K562 (cell line): ENCODE results near the gene MASP1. TPM values are rescaled to one million over a fixed set of nuclear protein-coding genes. Genes with fewer than 3 reads are reported as not detected.

Experiments
- ARHGAP35 ChIP-seq: fragments of 450-650 bp; IDR thresholded peaks from 2 replicates; pipeline ENCODE4 v1.6.1; 2018; ENCODE audit not compliant: partially characterized antibody
- C11orf30 ChIP-seq: fragments of 450-650 bp; IDR thresholded peaks from 2 replicates; pipeline ENCODE4 v1.6.1; 2016; ENCODE audit warnings: low read depth, mild to moderate bottlenecking
- CBX8 ChIP-seq: fragments of 200-600 bp; sonication (generic); IDR thresholded peaks from 2 replicates; pipeline ENCODE4 v1.6.1; 2012; ENCODE audit warnings: borderline replicate concordance, mixed run types, low read depth, mild to moderate bottlenecking, moderate library complexity, mixed read lengths, low read length, control low read depth, inconsistent platforms; ENCODE audit not compliant: poor library complexity, severe bottlenecking; ENCODE audit errors: extremely low read depth
- DPF2 ChIP-seq: fragments of 450-650 bp; IDR thresholded peaks from 2 replicates; pipeline ENCODE4 v1.6.1; 2016
- EP400 ChIP-seq: fragments of 450-650 bp; IDR thresholded peaks from 2 replicates; pipeline ENCODE4 v1.6.1; 2017; ENCODE audit warnings: antibody characterized with exemption, mild to moderate bottlenecking, moderate library complexity
- FOXK1 ChIP-seq: sonication (generic); formaldehyde crosslinking; IDR thresholded peaks from 2 replicates; pipeline ENCODE4 v1.8.0; 2022; ENCODE audit warnings: missing genetic modification reagents, mild to moderate bottlenecking, borderline replicate concordance
- HCFC1 ChIP-seq: IDR thresholded peaks from 2 replicates; pipeline ENCODE4 v1.6.1; 2012; ENCODE audit warnings: low read depth, low read length, improper control_type of control experiment
- HDAC3 ChIP-seq: fragments of 450-650 bp; IDR thresholded peaks from 2 replicates; pipeline ENCODE4 v1.6.1; 2018; ENCODE audit warnings: borderline replicate concordance, mild to moderate bottlenecking, moderate library complexity; ENCODE audit not compliant: partially characterized antibody
- MAFG ChIP-seq: fragments of 450-650 bp; conservative IDR thresholded peaks from 2 replicates; pipeline ENCODE4 v1.6.1; 2016; ENCODE audit warnings: missing genetic modification characterization, missing compliant biosample characterization
- MYBL2 ChIP-seq, 2 experiments: fragments of 450-650 bp in 1 of 2; sonication (generic) in 1 of 2; formaldehyde crosslinking in 1 of 2; IDR thresholded peaks; 2 replicates each; pipeline versions ENCODE4 v1.6.1 to v1.8.1; 2017 to 2022; ENCODE audit warnings: borderline replicate concordance in 1 of 2, inconsistent platforms in 1 of 2, low read depth in 1 of 2, mild to moderate bottlenecking in 1 of 2, missing genetic modification reagents in 1 of 2, moderate library complexity in 1 of 2
- NFE2 ChIP-seq: IDR thresholded peaks from 2 replicates; pipeline ENCODE4 v1.6.1; 2014; ENCODE audit warnings: antibody characterized with exemption, low read depth
- NR1H2 ChIP-seq: sonication (generic); formaldehyde crosslinking; IDR thresholded peaks from 2 replicates; pipeline ENCODE4 v1.4.0; 2020; ENCODE audit warnings: mild to moderate bottlenecking, missing genetic modification reagents
- PTBP1 ChIP-seq: fragments of 200-400 bp; formaldehyde crosslinking; IDR thresholded peaks from 2 replicates; pipeline ENCODE4 v1.6.1; 2017; ENCODE audit warnings: low read depth, low read length
- PTRF ChIP-seq: fragments of 450-650 bp; IDR thresholded peaks from 2 replicates; pipeline ENCODE4 v1.6.1; 2016; ENCODE audit warnings: mild to moderate bottlenecking, missing genetic modification characterization, missing compliant biosample characterization
- ZNF384 ChIP-seq: IDR thresholded peaks from 2 replicates; pipeline ENCODE4 v1.6.1; 2012; ENCODE audit warnings: low read depth, low read length, improper control_type of control experiment
- polyA plus RNA-seq, 8 experiments: library from polyadenylated mRNA; depleted of rRNA in 4 of 8; stranded (reverse) in 5 of 8; unstranded in 3 of 8; fragments of >200 nt; fragmentation: Nextera tagmentation in 2 of 8; fragmentation: Illumina TruSeq in 1 of 8; extraction: Ambion mirVana in 2 of 8; extraction: Trizol in 1 of 8; gene quantifications; 2 replicates each; pipeline versions ENCODE4 v1.2.1 to v1.2.3, GENCODE V29; 2011 to 2014; ENCODE audit warnings: inconsistent platforms in 1 of 8, missing spikeins in 1 of 8
- total RNA-seq, 7 experiments: library from RNA; depleted of rRNA in 6 of 7; stranded (reverse); fragments of >200 nt in 6 of 7; fragmentation: Illumina TruSeq in 2 of 7; extraction: Trizol in 2 of 7; gene quantifications; 2 replicates each; pipeline versions ENCODE4 v1.2.1 to v1.2.3, GENCODE V29; 2011 to 2021; ENCODE audit warnings: low replicate concordance in 1 of 7
- TF ChIP-seq, protein P1 (sequence below), 2 experiments: fragments of 450-650 bp in 1 of 2; sonication (generic) in 1 of 2; formaldehyde crosslinking in 1 of 2; IDR thresholded peaks in 1 of 2; conservative IDR thresholded peaks in 1 of 2; 2 replicates each; pipeline versions ENCODE4 v1.6.1 to v1.8.1; 2016 to 2023; ENCODE audit warnings: mild to moderate bottlenecking in 2 of 2, moderate library complexity in 2 of 2, inconsistent platforms in 1 of 2, missing genetic modification reagents in 1 of 2
- TF ChIP-seq, protein P2 (sequence below): sonication (generic); formaldehyde crosslinking; IDR thresholded peaks from 2 replicates; pipeline ENCODE4 v1.8.1; 2023; ENCODE audit warnings: mild to moderate bottlenecking, missing genetic modification reagents
- TF ChIP-seq, protein P3 (sequence below), 3 experiments: IDR thresholded peaks in 2 of 3; conservative IDR thresholded peaks in 1 of 3; 2 replicates each; pipeline ENCODE4 v1.5.1; 2011 to 2012; ENCODE audit warnings: low read length in 3 of 3, mild to moderate bottlenecking in 3 of 3, control low read depth in 2 of 3, improper control_type of control experiment in 1 of 3, inconsistent platforms in 1 of 3, low read depth in 1 of 3, mixed read lengths in 1 of 3, moderate library complexity in 1 of 3; ENCODE audit not compliant: insufficient read depth in 2 of 3
- TF ChIP-seq, protein P4 (sequence below): fragments of 450-650 bp; conservative IDR thresholded peaks from 2 replicates; pipeline ENCODE4 v1.6.1; 2016; ENCODE audit warnings: missing genetic modification characterization, low read depth, mild to moderate bottlenecking, control low read depth, missing compliant biosample characterization
- TF ChIP-seq, protein P5 (sequence below): fragments of 450-650 bp; IDR thresholded peaks from one replicate; pipeline ENCODE4 v1.6.1; 2018; ENCODE audit warnings: mild to moderate bottlenecking, moderate library complexity; ENCODE audit not compliant: partially characterized antibody

Gene MASP1
- total and polyA plus RNA-seq, 9 of the 15 experiments (the other 6 are each of a cell fraction or from before 2014, with no cell fraction given), result 0.03 to 0.24 (median 0.20) TPM; not detected in 3

DNA sequence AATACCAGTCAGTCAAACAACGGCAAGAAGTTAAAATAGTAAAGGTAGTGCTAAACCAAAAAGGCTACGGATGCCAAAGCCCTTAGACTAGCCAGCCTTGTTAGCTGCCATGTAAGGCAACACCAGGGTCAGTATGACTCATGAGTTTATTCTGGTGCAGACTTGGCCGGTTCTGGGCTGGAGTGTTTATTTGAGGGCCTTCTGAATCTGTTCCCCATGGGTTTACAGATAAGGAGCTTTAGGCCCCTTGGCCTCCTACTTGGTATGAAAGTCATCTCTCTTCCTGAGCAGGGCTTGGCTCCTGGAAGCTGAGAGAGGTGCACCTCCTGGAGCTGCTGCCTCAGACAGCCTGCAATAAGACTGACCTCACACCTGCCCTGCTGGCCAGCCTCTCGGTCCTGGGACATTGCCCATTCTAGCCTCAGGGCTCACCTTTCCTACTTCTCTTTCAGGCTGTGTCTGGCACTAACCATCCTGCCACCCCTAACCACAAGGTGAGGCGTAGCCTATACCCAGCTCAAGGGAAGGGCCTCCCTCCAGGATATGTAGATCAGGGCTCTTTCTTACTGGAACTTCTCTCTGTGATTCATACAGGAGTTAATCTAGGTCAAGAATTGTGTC lies 104.6 kb downstream of the MASP1 start (continued):
- no peak for TF ChIP-seq HDAC3
- peak; percentile 76 for TF ChIP-seq NFE2
- no peak for TF ChIP-seq HCFC1
- TF ChIP-seq MAFG (tag), result peak; percentile 68
- TF ChIP-seq, protein P1, sequence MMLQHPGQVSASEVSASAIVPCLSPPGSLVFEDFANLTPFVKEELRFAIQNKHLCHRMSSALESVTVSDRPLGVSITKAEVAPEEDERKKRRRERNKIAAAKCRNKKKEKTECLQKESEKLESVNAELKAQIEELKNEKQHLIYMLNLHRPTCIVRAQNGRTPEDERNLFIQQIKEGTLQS (IDR thresholded peaks at IDR 0.05), result peak; percentile 76
- TF ChIP-seq, protein P1 (CRISPR knock-in tag; conservative IDR thresholded peaks at IDR 0.05), result no peak
- TF ChIP-seq, protein P2, sequence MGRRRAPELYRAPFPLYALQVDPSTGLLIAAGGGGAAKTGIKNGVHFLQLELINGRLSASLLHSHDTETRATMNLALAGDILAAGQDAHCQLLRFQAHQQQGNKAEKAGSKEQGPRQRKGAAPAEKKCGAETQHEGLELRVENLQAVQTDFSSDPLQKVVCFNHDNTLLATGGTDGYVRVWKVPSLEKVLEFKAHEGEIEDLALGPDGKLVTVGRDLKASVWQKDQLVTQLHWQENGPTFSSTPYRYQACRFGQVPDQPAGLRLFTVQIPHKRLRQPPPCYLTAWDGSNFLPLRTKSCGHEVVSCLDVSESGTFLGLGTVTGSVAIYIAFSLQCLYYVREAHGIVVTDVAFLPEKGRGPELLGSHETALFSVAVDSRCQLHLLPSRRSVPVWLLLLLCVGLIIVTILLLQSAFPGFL, result no peak
- TF ChIP-seq, protein P3, sequence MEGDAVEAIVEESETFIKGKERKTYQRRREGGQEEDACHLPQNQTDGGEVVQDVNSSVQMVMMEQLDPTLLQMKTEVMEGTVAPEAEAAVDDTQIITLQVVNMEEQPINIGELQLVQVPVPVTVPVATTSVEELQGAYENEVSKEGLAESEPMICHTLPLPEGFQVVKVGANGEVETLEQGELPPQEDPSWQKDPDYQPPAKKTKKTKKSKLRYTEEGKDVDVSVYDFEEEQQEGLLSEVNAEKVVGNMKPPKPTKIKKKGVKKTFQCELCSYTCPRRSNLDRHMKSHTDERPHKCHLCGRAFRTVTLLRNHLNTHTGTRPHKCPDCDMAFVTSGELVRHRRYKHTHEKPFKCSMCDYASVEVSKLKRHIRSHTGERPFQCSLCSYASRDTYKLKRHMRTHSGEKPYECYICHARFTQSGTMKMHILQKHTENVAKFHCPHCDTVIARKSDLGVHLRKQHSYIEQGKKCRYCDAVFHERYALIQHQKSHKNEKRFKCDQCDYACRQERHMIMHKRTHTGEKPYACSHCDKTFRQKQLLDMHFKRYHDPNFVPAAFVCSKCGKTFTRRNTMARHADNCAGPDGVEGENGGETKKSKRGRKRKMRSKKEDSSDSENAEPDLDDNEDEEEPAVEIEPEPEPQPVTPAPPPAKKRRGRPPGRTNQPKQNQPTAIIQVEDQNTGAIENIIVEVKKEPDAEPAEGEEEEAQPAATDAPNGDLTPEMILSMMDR (IDR thresholded peaks at IDR 0.05 in 2 of 3, conservative IDR thresholded peaks at IDR 0.05 in 1 of 3; ENCODE audit: insufficient read depth in 2 of 3, low read depth in 1 of 3, low read length in 3 of 3), result no peak
- TF ChIP-seq, protein P4, sequence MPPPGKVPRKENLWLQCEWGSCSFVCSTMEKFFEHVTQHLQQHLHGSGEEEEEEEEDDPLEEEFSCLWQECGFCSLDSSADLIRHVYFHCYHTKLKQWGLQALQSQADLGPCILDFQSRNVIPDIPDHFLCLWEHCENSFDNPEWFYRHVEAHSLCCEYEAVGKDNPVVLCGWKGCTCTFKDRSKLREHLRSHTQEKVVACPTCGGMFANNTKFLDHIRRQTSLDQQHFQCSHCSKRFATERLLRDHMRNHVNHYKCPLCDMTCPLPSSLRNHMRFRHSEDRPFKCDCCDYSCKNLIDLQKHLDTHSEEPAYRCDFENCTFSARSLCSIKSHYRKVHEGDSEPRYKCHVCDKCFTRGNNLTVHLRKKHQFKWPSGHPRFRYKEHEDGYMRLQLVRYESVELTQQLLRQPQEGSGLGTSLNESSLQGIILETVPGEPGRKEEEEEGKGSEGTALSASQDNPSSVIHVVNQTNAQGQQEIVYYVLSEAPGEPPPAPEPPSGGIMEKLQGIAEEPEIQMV, result no peak
- TF ChIP-seq DPF2, result 0 out of 2 replicates have a peak, but pooled peaks have one; percentile 29
- TF ChIP-seq FOXK1 (CRISPR knock-in tag), result no peak
- TF ChIP-seq MYBL2 (IDR thresholded peaks at IDR 0.05; ENCODE audit: low read depth), result no peak
- TF ChIP-seq MYBL2 (CRISPR knock-in tag; IDR thresholded peaks at IDR 0.05; ENCODE audit: borderline replicate concordance), result no peak
- no peak for TF ChIP-seq EP400
- TF ChIP-seq, protein P5, sequence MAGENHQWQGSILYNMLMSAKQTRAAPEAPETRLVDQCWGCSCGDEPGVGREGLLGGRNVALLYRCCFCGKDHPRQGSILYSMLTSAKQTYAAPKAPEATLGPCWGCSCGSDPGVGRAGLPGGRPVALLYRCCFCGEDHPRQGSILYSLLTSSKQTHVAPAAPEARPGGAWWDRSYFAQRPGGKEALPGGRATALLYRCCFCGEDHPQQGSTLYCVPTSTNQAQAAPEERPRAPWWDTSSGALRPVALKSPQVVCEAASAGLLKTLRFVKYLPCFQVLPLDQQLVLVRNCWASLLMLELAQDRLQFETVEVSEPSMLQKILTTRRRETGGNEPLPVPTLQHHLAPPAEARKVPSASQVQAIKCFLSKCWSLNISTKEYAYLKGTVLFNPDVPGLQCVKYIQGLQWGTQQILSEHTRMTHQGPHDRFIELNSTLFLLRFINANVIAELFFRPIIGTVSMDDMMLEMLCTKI, result no peak
- no peak for TF ChIP-seq ARHGAP35
- TF ChIP-seq C11orf30, result peak; percentile 67; the same call in 1 of the 2 replicates
- no peak for TF ChIP-seq NR1H2 (CRISPR knock-in tag)
- no peak for TF ChIP-seq PTRF (tag)
- TF ChIP-seq CBX8, result no peak
- TF ChIP-seq ZNF384, result no peak
- TF ChIP-seq PTBP1, result no peak
